ENCODE data around the gene TOMM22.
A peak's percentile ranks its signal among the peaks of the same experiment; 100 is the strongest.

TOMM22 gene

GRCh38 chr22:38728871-38729796 is 47.4 kb downstream of the TOMM22 start:
- no peak for TF ChIP-seq CTCF (IDR thresholded peaks at IDR 0.05; ENCODE audit: low read depth, low read length)
- H3K4me3 ChIP-seq (ENCODE audit: low read depth, low read length), result no peak overlapping the region

DNA sequence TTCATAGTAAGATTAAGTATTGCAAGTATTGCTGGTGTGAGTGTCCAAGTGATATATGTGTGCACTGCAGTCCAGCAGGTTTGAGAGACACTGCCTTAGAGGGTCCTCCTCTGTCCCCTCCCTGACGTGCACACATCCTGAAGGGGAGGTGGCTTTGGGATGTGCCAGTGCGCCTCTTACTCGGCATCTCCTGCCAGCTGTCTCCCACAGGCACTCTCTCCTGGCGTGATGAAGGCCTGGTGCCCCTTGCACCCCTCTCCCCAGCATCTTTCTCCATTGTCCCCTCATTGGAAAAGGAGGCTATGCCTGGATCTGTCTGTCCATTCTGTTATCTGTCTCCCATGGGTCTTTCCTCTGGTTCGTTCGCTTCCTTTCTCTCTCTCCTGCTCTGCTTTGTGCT is 48.2 kb downstream of the TOMM22 start:
- no peak for TF ChIP-seq CTCF (IDR thresholded peaks at IDR 0.05; ENCODE audit: low read depth, low read length)

GRCh38 chr22:38730411-38730871 is 48.7 kb downstream of the TOMM22 start:
- TF ChIP-seq CTCF (IDR thresholded peaks at IDR 0.05; ENCODE audit: low read depth, low read length), result no peak
- no peak overlapping the region for H3K4me3 ChIP-seq (ENCODE audit: low read depth, low read length)

More for the DNA sequence above, 48.2 kb downstream of the TOMM22 start:
- no peak overlapping the region for H3K4me3 ChIP-seq (ENCODE audit: low read depth, low read length)

DNA sequence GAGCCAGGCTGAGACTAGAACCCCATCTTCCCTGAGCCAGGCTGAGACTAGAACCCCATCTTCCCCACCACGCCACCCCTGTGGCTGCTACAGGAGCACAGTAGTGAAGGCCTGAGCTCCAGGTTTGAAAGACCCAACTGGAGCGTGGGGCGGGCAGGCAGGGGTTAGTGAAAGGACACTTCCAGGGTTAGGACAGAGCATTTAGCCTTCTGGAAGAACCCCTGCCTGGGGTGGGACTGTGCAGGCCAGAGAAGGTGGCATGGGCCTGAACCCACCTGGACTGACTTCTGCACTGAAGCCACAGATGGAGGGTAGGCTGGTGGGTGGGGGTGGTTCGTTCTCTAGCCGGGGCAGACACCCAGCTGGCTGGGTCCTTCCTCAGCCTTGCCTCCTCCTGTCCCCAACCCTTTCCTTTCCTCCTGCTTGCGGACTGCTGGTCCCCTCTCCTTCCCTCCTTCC is 50.0 kb downstream of the TOMM22 start:
- TF ChIP-seq CTCF (IDR thresholded peaks at IDR 0.05; ENCODE audit: low read depth, low read length), result no peak
- no peak overlapping the region for H3K4me3 ChIP-seq (ENCODE audit: low read depth, low read length)

DNA sequence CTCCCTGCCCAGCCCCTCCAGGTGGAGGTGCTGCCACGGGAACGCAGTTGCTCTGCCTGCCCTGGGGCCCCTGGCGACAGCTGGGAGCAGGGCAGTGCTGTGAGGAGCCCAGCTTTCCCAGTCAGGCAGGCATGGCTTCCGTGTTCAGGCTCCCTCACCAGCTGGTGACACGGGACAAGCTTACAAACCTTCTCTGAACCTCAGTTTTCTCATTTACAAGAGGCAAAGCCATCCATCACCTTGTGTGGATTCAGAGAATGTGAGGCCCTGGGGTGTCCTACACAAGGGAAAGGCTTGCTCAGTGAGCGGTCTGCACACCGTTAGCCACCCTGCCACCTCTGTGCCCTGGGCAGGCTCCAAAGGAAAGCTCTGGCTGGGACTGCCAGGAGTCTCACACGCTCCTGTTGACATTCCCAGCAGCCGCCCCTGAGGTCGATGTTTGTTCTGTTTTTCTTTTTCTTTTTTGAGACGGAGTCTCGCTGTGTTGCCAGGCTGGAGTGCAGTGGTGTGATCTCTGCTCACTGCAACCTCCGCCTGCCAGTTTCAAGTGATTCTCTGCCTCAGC is 50.6 kb downstream of the TOMM22 start:
- no peak overlapping the region for H3K4me3 ChIP-seq (ENCODE audit: low read depth, low read length)
- TF ChIP-seq CTCF (IDR thresholded peaks at IDR 0.05; ENCODE audit: low read depth, low read length), result no peak

GRCh38 chr22:38733329-38733723 is 51.6 kb downstream of the TOMM22 start:
- TF ChIP-seq CTCF (IDR thresholded peaks at IDR 0.05; ENCODE audit: low read depth, low read length), result peak; percentile 74
- H3K4me3 ChIP-seq (ENCODE audit: low read depth, low read length), result no peak overlapping the region
